Adrenal gland (tissue), 12 donors: ENCODE results near the gene FARP2. TPM values are rescaled to one million over a fixed set of nuclear protein-coding genes. Genes with fewer than 3 reads are reported as not detected.

Source experiments
- DNase-seq, 7 donors: peaks; one replicate each; pipeline ENCODE4 v3.0.0-alpha.2; 2019 to 2020
- H3K27ac ChIP-seq, 5 donors: fragments of 200-600 bp; sonication (generic) in 4 of 5; 1 replicate in 3 of 5; 2 replicates in 2 of 5; pipeline versions ENCODE4 v1.5.1 to v1.8.0; 2016 to 2020; ENCODE audit warnings: mild to moderate bottlenecking in 1 of 5
- H3K27me3 ChIP-seq: fragments of 200-600 bp; 2 replicates; pipeline ENCODE4 v1.8.0; 2021
- H3K36me3 ChIP-seq, 2 donors: fragments of 200-600 bp; replicated peaks in 1 of 2; 1 replicate in 1 of 2; 2 replicates in 1 of 2; pipeline versions ENCODE4 v1.5.1 to v1.8.0; 2018 to 2022
- H3K4me1 ChIP-seq, 2 donors: fragments of 200-600 bp; replicated peaks in 1 of 2; 1 replicate in 1 of 2; 2 replicates in 1 of 2; pipeline versions ENCODE4 v1.5.1 to v1.8.0; 2018 to 2021
- H3K4me3 ChIP-seq, 4 donors: fragments of 200-600 bp; sonication (generic) in 3 of 4; one replicate each; pipeline ENCODE4 v1.5.1; 2016 to 2018
- H3K9me3 ChIP-seq, 3 donors: fragments of 200-600 bp; sonication (generic) in 1 of 3; replicated peaks in 1 of 3; 1 replicate in 2 of 3; 2 replicates in 1 of 3; pipeline versions ENCODE4 v1.5.1 to v1.8.0; 2016 to 2021
- CTCF ChIP-seq, 6 experiments: fragments of 450-650 bp in 4 of 6; fragments of 200-600 bp in 2 of 6; sonication (generic) in 1 of 6; IDR thresholded peaks; 1 replicate in 5 of 6; 2 replicates in 1 of 6; pipeline versions ENCODE4 v1.5.1 to v1.8.0; 2016 to 2021; ENCODE audit warnings: antibody characterized with exemption in 6 of 6, mild to moderate bottlenecking in 2 of 6, moderate library complexity in 1 of 6
- POLR2A ChIP-seq, 2 donors: fragments of 450-650 bp; IDR thresholded peaks; one replicate each; pipeline ENCODE4 v1.6.1; 2017; ENCODE audit warnings: antibody characterized with exemption in 2 of 2, mild to moderate bottlenecking in 2 of 2, moderate library complexity in 1 of 2
- whole genome bisulfite sequencing, 4 donors: extraction: QIAGEN DNeasy Blood & Tissue Kit in 2 of 4; methylation state at CpG; one replicate each; pipeline versions ENCODE4 v1.1.5 to v1.1.7; 2013 to 2017; 5-methylcytosine and 5-hydroxymethylcytosine counted together
- intact Hi-C, 2 donors: fragments of 100-400 bp; cut with DNase I; formaldehyde crosslinking; loops; one replicate each; pipeline versions ENCODE4 v1.14.1 to v1.15.0; 2022 to 2023
- polyA plus RNA-seq, 3 donors: library from polyadenylated mRNA; stranded (reverse); fragments of 200-250 nt in 2 of 3; fragments of 350-450 nt in 1 of 3; fragmentation: Illumina TruSeq in 1 of 3; extraction: RNeasy Lipid Tissue Mini Kit (QIAGEN cat#74804) in 1 of 3; gene quantifications; one replicate each; pipeline ENCODE4 v1.2.3, GENCODE V29; 2013 to 2014
- total RNA-seq, 9 donors: library from RNA; depleted of rRNA in 4 of 9; stranded (reverse); fragments of >200 nt in 4 of 9; fragments of 120-200 nt in 1 of 9; fragmentation: NEBNext Ultra II Directional in 1 of 9; extraction: Animal tissue kit (Norgen Biotek cat#: 25700) in 1 of 9; gene quantifications; one replicate each; pipeline versions ENCODE4 v1.1.0 to v1.2.4, GENCODE V29; 2013 to 2023
- donor health status: healthy with polysubstance abuse.
- donor health status: Bipolar disorder and iron deficiency.
- donor health status: DM: yes; HTN: yes; CAD: no.
- donor health status: DM: no; HTN: no; CAD: no.
- donor health status: DM: no; HTN: no; CAD: no.
- donor health status: DM: yes; HTN: yes; CAD: no.

FARP2 gene
- total and polyA plus RNA-seq, 12 donors: 17.3 to 66.8 (median 37.8) TPM

- no peak for TF ChIP-seq CTCF (IDR thresholded peaks at IDR 0.05)
- no peak for TF ChIP-seq POLR2A (IDR thresholded peaks at IDR 0.05)
- no peaks in the 10 kb centered on the region for H3K4me1 ChIP-seq
- no peak overlapping the region for H3K4me3 ChIP-seq
- 76 to 83% (median 79%) methylated on average over 7 of the region's 7 CpGs for WGBS, 4 donors
- no peaks in the 10 kb centered on the region for H3K27me3 ChIP-seq
- H3K36me3 ChIP-seq: no peaks in the 10 kb centered on the region
- DNase-seq: no peak
- intact Hi-C loops: no loop called here
- H3K9me3 ChIP-seq: no peaks in the 10 kb centered on the region
- no peak overlapping the region for H3K27ac ChIP-seq
Observed at GRCh38 chr2:241534293-241534692, 178.2 kb downstream of the FARP2 start.

- Histone ChIP-seq H3K27me3 (no peaks in the 10 kb centered on the region), H3K9me3 (no peaks in the 10 kb centered on the region), H3K4me1 (no peaks in the 10 kb centered on the region), H3K36me3 (no peaks in the 10 kb centered on the region), H3K4me3 (no peak overlapping the region), H3K27ac (no peak overlapping the region)
- intact Hi-C loops: no loop called here
- TF ChIP-seq POLR2A (IDR thresholded peaks at IDR 0.05) (no peak), CTCF (IDR thresholded peaks at IDR 0.05) (no peak)
- 75 to 83% (median 79%) methylated on average over 9 to 17 of the region's 17 CpGs for WGBS, 4 donors
- DNase-seq: no peak
Observed at GRCh38 chr2:241534701-241535375, 178.8 kb downstream of the FARP2 start.

- no peak for DNase-seq
- H3K27me3 ChIP-seq: no peaks in the 10 kb centered on the region
- H3K4me1 ChIP-seq: peaks cover 5 to 6% of the 10 kb centered on the region in 2 donors
- no peak overlapping the region for H3K4me3 ChIP-seq
- H3K36me3 ChIP-seq: no peaks in the 10 kb centered on the region
- H3K27ac ChIP-seq: no peak overlapping the region
- H3K9me3 ChIP-seq: no peaks in the 10 kb centered on the region
- intact Hi-C loops: no loop called here
- 65 to 75% (median 72%) methylated on average over 13 of the region's 13 CpGs for WGBS, 4 donors
- TF ChIP-seq POLR2A (IDR thresholded peaks at IDR 0.05) (no peak), CTCF (IDR thresholded peaks at IDR 0.05) (no peak)
Observed at GRCh38 chr2:241535871-241536655, 180.0 kb downstream of the FARP2 start.

GRCh38 chr2:241538838-241539615 lies 182.9 kb downstream of the FARP2 start:
- no peaks in the 10 kb centered on the region for H3K36me3 ChIP-seq
- no peak for DNase-seq
- H3K9me3 ChIP-seq: no peaks in the 10 kb centered on the region
- 87 to 93% (median 88%) methylated on average over 13 to 15 of the region's 15 CpGs for WGBS, 4 donors
- H3K27me3 ChIP-seq: no peaks in the 10 kb centered on the region
- H3K4me1 ChIP-seq: peaks cover 12 to 16% of the 10 kb centered on the region in 2 donors
- H3K27ac ChIP-seq: no peak overlapping the region
- H3K4me3 ChIP-seq: no peak overlapping the region
- TF ChIP-seq POLR2A (IDR thresholded peaks at IDR 0.05) (no peak), CTCF (IDR thresholded peaks at IDR 0.05) (no peak)
- intact Hi-C loops: no loop called here
